Measurements from ENCODE around the gene TMOD1. TPM values are rescaled to one million over a fixed set of nuclear protein-coding genes. Genes with fewer than 3 reads are reported as not detected.

Gene TMOD1
- total and polyA plus RNA-seq, 9 of the 15 experiments (the other 6 are each of a cell fraction or from before 2014, with no cell fraction given), result 7.1 to 41.2 (median 14.2) TPM

GRCh38 chr9:97484134-97484533 lies 17.3 kb upstream of the TMOD1 start:
- intact Hi-C loops (cut with micrococcal nuclease), result no loop called here
- Histone ChIP-seq H3K9me3 (replicated peaks; ENCODE audit: control insufficient read depth, insufficient read depth, low read depth, low read length) (no peaks in the 10 kb centered on the region), H3K79me2 (ENCODE audit: control insufficient read depth, insufficient read depth, low read length) (no peaks in the 10 kb centered on the region), H3K4me1 (replicated peaks in 1 of 2; ENCODE audit: control insufficient read depth in 2 of 2, insufficient read depth in 2 of 2, low read length in 2 of 2) (no peaks in the 10 kb centered on the region), H2AFZ (ENCODE audit: low read depth, low read length) (no peak overlapping the region), H4K20me1 (replicated peaks; ENCODE audit: control insufficient read depth, insufficient read depth, low read length) (no peaks in the 10 kb centered on the region), H3K9me1 (ENCODE audit: control insufficient read depth, insufficient read depth, low read length) (no peaks in the 10 kb centered on the region), H3K36me3 (ENCODE audit: control insufficient read depth, insufficient read depth, low read length) (peaks cover 4% of the 10 kb centered on the region; the same call in 1 of the 3 replicates), H3K4me3 (no peak overlapping the region), H3K4me2 (ENCODE audit: insufficient read depth, low read length) (no peak overlapping the region), H3K27ac (ENCODE audit: extremely low read depth, low read depth, low read length) (no peak overlapping the region), H3K9ac (ENCODE audit: insufficient read depth in 1 of 2, low read depth in 2 of 2, low read length in 2 of 2) (no peak overlapping the region), H3K27me3 (ENCODE audit: control insufficient read depth in 2 of 2, insufficient read depth in 2 of 2, low read length in 2 of 2) (no peaks in the 10 kb centered on the region)
- ATAC-seq (no peak), FAIRE-seq (no peak), DNase-seq (ENCODE audit: extremely low read depth in 1 of 4, low spot score in 3 of 4) (no peak)
- BruUV-seq (replicated peaks), result no TSS peak
- in situ Hi-C loops (cut with MboI), result no loop called here
- TF ChIP-seq RBFOX2 (IDR thresholded peaks at IDR 0.05; ENCODE audit: low read depth, low read length), result no peak
- TF ChIP-seq CTCFL (IDR thresholded peaks at IDR 0.05; ENCODE audit: borderline replicate concordance, insufficient read depth, low read depth, low read length, poor library complexity, severe bottlenecking), result no peak
- no peak for TF ChIP-seq MYBL2 (IDR thresholded peaks at IDR 0.05; ENCODE audit: low read depth)
- TF ChIP-seq MYBL2 (CRISPR knock-in tag; IDR thresholded peaks at IDR 0.05; ENCODE audit: borderline replicate concordance), result no peak
- TF ChIP-seq PHF21A (IDR thresholded peaks at IDR 0.05; ENCODE audit: borderline replicate concordance, low read depth), result no peak
- TF ChIP-seq THRA (IDR thresholded peaks at IDR 0.05), result no peak
- no peak for TF ChIP-seq ETS2 (tag; IDR thresholded peaks at IDR 0.05; ENCODE audit: borderline replicate concordance, poor library complexity, severe bottlenecking)
- no peak for TF ChIP-seq PRDM10 (IDR thresholded peaks at IDR 0.05; ENCODE audit: partially characterized antibody)
- no peak for TF ChIP-seq TCFL5 (CRISPR knock-in tag; conservative IDR thresholded peaks at IDR 0.05)
- no peak for TF ChIP-seq ZNF232 (CRISPR knock-in tag; IDR thresholded peaks at IDR 0.05)
- no peak for TF ChIP-seq ZNF175 (CRISPR knock-in tag; IDR thresholded peaks at IDR 0.05; ENCODE audit: low read depth)
- TF ChIP-seq SREBF1 (IDR thresholded peaks at IDR 0.05; ENCODE audit: borderline replicate concordance, low read depth, low read length), result no peak
- TF ChIP-seq SMARCC2 (IDR thresholded peaks at IDR 0.05; ENCODE audit: low read depth), result no peak
- CTCF ChIA-PET (ENCODE audit: low intra/inter-chr PET ratio), result no interaction called here
- WGBS (ENCODE audit: insufficient coverage, low coverage, missing lambda C conversion rate), result 75% methylated on average over 1 of the region's 1 CpG
- POLR2A ChIA-PET, result interaction anchor here (0.6 to 1.3 kb wide), 3 partner anchors 16 to 945 kb away, joined by 3 to 4 read pairs (median 3); no protein-coding TSS in a partner anchor

Measured in K562 (cell line).